Measurements from ENCODE around the gene MYO10.
A peak's percentile ranks its signal among the peaks of the same experiment; 100 is the strongest.
"Not testable (repeated sequence)": the region's sequence is repeated elsewhere in the genome, so short reads cannot be mapped to it uniquely, and the experiment has no call there.

Gene MYO10

DNA sequence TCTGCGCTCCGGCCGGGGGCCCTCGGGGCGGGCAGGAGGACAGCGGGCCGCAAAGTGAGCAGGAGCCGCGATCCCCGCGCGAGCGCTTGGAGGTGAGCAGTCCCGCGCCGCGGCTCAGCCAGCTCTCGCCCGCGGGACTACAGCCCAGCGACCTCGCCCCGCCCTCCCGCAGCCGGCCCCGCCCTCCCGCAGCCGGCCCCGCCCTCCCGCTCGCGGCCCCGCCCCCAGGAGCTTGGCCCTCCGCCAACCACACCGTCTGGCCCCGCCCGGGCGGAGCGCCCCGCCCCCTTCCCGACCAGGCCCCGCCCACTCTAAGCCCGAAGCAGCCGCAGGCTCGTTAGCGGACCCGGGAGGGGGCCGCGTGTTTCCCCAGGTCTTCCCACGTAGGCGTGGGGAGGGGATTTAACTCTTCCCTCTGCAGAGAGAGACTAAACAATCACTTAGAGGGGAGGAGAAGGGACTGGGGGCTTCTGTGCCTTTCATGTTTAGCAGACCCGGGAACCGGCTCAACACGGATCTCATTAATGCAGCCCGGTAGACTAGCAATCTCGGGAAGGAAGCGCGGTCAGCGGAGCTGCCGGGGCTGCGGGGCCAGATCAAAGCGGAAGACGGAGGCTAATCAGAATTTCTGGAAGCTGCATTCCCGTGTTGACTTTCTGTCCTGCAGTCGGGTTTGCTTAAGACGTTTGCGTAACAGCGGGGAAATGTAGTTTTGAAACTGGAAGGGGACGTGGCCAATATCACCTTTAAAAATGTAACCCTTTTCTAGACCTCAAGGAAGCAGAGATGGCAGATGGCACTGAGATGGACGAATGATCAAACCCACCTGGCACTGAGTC lies at the start of gene MYO10:
Gene MYO10, minus strand, starts transcription at position 139 of the 839 bp plus-strand sequence. CDS start 480 bp downstream, outside the sequence.
- DNase-seq: peak; percentile 47 to 54

DNA sequence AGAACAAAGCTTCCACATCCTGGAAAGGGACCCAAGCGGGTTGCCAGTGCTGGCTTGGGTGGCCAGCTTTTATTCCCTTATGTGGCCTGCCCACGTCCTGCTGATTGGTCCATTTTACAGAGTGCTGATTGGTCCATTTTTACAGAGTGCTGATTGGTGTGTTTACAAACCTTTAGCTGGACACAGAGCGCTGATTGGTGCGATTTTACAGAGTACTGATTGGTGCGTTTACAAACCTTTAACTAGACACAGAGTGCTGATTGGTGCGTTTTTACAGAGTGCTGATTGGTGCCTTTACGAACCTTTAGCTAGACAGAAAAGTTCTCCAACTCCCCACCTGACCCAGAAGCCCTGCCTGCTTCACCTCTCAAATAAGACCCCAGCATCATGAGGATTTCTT lies 49.2 kb upstream of the MYO10 start:
- not testable (repeated sequence) for DNase-seq

DNA sequence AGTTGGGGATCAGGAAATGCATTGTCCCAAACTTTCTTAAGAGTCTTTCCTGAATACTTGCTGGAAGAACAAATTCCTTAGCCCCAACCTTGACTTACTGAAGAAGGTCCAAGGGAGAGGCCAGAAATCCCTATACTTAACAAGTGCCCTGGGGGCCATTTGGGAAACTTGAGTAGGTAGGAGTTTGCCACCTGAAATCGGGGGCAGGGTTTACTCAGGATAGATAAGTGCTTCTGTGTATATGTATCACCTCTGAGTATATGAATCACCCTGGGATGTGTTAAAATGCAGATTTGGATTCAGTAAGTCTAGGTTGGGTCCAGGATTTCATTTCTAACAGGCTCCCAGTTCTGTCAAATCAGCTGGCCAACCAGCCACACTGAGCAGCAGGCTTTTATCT lies 47.9 kb upstream of the MYO10 start:
- DNase-seq: no peak

DNA sequence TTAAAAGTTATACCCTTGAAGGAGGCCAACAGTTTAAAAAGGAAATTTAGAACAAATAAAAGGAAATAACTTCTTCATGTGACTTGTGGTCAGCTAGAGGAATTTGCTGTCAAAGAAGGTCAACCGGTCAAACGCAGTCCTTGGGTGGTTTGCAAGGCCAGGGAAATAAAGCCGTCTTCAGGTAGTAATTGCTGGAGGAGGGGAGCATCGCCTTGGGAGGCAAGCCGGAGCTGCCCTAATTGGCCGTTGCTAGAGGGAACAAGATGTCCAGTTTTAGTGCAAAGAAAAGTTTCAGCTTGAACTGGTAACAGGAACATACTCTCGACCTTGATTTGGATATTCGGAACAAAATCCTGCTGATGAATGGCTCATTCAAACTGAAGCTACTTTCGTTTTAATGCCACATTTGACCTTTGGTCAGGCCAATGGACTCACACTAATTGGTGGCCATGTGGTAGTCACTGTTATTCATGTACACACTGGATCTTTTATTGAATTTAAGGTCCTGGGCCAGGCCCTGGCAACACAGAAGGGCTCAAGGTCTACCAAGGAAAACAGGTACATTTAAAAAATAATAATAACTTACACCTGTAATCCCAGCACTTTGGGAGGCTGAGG lies 47.0 kb upstream of the MYO10 start:
- DNase-seq: no peak

DNA sequence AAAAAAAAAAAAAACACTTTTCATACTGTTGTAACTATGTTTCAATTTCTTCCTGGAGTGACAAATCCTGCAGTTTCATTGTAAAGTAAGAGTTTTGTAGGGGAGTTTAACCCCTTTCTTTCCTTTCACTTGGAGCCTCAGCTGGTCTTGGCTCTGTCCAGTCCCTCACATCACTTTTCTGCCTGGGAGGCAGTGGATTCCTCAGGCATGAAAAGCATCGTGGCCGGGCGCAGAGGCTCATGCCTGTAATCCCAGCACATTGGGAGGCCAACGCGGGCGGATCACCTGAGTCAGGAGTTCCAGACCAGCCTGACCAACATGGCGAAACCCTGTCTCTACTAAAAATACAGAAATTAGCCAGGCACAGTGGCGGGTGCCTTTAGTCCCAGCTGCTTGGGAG lies 45.6 kb upstream of the MYO10 start:
- DNase-seq: no peak

DNA sequence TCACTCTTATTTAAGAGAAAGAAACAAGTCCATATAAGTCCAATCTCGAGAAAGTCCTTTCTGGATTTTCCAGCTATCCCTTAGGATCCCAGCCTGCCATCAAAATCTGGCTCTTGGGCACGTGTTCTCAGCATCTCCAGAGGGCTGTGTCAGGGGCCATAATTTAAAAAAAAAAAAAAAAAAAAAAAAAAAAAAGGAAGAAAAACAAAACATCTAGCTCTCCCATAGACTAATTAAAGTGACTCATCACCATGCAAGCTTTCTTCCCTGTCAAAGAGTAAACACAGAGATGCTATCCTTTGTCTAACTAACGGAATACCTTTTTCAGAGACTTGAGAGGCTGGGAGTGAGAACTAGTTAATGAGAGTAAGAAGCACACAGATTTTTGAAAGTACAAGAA lies 44.9 kb upstream of the MYO10 start:
- no peak for DNase-seq

DNA sequence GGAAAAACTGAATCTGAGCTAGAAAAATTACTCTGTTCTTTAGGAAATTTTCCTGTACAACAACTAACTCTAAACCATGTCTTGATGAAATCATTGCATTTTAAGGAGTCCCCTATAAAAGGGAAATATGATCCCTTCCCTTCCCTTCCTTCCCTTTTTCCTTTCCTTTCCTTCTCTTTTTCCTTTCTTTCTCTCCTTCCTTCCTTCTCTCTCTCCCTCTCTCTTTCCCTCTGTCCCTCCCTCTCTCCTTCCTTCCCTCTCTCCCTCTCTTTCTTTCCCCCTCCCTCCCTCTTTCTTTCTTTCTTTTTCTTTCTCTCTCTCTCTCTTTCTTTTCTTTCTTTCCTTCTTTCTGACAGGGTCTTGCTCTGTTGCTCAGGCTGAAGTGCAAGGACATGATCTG lies 42.2 kb upstream of the MYO10 start:
- no peak for DNase-seq

DNA sequence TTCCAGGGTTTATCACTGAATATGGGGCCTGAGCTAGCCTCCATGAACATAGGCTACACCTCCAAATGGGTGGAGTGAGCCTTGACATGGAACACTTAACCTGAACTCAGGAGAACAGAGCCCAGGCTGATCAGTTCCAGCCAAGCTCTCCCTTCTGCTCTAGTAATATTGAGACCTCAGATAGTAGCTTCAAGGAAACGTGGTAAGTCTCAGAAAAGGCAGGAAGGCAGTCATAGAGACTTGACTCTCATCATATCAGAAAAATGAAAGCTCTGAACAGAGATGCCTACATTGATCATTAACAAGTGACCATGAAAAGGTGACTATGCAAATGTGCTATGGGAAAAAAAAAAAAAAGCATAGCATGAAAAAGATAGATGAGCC lies 40.5 kb upstream of the MYO10 start:
- DNase-seq: no peak

DNA sequence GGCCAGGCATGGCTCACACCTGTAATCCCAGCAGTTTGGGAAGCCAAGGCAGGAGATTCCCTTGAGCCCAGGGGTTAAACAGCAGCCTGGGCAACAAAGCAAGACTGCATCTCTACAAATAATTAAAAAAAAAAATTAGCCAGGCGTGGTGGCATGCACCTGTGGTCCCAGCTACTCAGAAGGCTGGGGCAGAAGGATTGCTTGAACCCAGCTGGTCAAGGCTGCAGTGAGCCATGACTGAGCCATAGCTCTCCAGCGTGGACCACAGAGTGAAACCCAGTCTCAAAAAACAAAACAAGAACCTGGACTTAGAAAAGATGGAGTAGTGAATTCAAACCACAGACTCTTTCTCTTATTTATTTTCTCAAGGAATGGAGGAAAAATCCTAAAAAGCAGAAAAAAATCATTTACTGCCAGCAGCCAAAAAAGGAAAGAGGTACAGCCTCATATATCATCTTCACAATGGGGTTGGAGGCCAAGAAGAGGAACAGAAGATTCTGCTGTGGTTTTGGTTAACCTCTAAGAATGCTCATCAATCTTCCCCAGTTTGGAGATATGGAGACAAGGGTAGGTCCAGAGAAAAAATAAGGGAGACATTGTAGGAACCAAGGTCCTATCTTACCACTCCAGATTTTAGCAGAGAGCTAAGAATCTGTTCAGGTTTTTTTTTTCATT lies 40.0 kb upstream of the MYO10 start:
- no peak for DNase-seq

DNA sequence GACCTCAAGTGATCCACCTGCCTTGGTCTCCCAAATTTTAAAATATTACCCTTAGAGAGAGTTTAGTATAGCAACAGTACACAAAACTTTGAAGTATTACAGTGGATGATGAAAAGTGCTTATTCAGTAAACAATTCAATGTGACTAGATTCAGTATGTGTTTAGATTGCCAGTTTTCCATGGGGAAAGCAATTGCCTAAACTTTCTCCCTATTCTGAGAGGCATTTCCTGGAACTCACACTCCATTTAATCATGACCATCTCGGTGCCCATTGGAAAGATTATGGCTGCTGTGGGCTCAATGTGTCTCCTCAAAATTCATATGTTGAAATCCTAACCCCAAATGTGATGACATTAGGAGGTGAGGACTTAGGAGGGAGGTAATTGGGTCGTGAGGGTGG lies 38.9 kb upstream of the MYO10 start:
- no peak for DNase-seq

DNA sequence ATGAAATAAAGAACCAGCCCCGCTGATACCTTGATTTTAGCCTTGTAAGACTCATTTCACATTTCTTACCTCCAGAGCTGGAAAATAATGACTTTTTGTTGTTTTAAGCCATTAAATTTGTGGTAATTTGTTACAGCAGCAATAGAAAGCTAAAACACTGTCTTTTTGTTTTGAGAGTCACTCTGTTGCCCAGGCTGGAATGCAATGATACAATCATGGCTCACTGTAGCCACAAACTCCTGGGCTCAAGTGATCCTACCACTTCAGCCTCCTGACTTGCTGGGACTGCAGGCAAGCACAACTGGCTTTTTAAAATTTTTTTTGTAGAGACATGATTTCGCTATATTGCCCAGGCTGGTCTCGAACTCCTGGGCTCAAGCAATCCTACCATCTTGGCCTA lies 34.7 kb upstream of the MYO10 start:
- no peak for DNase-seq

DNA sequence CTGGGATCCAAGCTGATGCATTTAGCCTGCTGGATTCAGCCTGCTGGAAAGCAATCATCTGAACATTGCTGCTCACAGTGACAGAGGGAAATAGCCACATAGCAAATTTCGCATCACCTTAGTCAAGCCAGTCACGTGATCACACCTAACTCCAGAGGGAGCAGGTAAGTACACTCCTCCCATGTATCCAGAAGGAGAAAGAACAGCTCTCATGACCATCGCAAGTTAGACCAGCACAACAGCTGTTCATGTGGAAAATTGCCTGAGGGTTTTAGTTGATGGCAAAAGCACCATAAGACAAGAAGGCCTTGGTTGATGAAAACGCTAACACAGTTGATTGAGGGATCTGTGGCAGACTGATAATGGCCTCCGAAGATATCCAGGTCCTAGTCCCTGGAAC lies 34.2 kb upstream of the MYO10 start:
- DNase-seq: no peak

DNA sequence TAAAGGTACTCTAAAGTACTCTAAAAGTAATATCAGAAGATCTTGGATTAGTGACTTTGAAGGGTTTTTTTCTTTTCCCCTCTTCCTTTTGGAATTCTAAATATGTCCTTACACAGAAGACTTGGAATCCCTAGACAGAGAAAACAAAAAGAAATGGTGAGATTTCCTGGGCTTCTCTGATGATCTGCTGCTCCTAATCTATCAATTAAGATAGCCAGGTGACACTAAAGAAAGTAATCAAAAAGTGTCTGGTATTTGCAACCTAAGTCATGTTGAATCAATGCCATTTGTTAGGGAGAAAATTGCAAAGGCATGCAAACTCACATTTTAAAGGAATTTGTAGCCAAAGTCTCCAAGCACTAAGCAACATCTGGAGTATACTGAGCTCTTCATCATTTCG lies 29.5 kb upstream of the MYO10 start:
- DNase-seq: no peak

DNA sequence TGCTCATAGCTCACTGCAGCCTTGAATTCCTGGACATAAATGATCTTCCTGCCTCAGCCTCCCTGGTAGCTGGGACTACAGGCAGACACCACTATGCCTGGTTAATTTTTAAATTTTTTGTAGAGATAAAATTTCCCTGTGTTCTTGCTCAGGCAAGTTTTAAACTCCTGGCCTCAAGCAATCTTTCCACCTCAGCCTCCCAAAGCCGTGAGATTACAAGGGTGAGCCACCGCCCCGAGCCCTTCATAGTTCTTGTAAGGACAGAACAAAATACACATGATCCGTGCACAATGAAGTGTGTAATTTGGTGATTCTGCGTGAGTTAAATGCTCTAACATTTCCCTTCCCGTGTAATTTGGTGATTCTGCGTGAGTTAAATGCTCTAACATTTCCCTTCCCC lies 27.7 kb upstream of the MYO10 start:
- DNase-seq: no peak

DNA sequence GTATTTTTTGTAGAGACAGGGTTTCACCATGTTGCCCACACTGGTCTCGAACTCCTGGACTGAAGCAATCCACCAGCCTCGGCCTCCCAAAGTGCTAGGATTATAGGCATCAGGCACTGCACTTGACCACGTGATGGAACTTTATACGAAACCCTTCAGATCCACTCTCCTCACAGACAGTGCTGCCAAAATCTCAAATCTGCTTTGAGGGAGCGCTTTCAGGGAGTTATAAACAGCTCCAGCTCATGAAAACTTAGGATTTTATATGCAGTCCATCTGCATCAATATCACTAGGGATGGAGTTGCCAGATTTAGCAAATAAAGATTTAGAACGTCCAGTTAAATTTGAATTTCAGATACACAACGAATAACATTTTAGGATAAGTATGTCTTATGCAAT lies 25.0 kb upstream of the MYO10 start:
- no peak for DNase-seq

DNA sequence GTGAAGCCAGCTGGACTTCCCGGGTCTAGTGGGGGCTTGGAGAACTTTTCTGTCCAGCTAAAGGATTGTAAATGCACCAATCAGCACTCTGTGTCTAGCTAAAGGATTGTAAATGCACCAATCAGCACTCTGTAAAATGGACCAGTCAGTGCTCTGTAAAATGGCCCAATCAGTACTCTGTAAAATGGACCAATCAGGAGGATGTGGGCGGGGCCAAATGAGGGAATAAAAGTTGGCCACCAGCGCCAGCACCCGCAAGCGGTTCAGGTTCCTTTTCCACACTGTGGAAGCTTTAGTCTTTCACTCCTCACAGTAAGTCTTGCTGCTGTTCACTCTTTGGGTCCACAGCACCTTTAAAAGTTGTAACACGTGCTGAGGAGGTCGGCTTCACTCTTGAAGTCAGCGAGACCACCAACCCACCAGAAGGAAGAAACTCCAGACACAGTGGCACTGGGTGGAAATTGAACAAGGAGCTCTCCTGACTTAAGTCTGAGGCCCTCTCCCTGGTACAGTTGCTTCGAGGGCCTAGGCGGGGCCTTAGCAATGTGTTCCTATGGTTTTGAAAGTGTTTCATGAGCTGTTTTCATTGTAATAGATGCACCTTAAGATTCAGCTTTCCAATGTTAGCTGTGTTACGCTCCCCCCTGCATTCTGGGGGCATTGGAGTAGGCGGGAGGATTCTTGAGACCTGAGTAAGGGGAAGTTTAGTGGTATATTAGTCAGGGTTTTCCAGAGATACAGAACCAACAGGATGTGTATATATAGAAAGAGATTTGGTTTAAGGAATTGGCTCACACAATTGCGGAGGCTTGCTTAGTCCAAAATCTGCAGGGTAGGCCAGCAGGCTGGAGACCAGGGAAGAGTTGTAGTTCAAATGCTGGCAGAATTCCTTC lies 21.5 kb upstream of the MYO10 start:
- DNase-seq: no peak

DNA sequence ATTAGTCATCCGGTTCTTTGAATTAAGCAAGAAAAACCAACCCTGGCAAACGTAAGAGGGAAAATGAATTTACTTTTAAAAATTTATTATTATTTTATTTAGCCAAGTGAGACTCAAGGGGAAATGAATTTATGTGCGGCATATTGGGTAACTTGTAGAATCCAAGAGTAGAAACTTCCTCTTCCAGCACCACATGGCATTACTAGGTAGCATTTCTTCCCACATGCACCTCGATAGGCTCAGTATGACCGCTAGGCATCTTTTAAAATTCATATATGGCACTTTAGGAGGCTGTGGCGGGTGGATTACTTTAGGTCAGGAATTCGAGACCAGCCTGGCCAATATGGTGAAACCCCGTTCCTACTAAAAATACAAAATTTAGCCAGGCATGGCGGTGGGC lies 17.6 kb upstream of the MYO10 start:
- DNase-seq: no peak

DNA sequence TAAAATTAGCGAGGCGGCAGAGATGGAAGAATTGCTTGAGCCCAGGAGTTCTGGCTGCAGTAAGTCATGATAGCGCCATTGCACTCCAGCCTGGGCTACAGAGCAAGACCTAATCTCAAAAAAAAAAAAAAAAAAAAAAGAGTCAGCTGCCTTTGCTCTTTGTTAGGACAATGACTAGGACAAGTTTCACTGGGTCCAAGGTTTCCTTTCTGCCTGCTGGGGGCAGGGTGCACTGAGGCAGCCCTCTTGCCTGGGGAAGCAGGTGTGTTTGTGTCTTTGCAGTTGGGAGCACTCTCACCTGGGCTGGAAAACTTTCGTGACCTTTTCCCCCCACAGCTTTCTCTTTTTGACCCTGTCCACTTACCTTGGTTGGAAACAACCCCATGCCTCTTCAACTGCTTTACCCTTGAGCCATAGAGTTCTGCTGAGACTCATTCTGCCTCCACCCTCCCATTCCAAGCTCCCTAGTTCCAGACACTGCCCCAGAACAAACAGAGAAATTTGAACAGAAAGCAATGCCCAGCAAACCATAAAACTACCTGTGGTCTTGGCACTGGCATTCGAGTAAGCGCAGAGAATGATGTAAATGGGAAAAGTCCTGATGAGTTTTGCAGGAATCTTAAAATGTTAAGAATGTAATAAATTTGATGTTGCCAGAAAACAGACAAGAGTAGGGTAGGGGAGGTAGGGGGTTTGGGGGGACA lies 17.0 kb upstream of the MYO10 start:
- DNase-seq: no peak

DNA sequence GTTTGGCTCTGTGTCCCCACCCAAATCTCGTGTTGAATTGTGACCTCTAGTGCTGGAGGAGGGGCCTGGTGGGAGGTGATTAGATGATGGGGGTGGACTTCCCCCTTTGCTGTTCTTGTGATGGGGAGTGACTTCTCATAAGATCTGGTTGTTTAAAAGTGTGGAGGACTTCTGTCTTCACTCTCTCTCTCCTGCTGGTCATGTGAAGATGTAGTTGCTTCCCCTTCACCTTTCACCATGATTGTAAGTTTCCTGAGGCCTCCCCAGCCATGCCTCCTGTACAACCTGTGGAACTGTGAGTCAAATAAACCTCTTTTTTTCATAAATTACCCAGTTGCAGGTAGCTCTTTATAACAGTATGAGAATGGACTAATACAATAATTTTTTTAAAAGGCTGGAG lies 10.6 kb upstream of the MYO10 start:
- DNase-seq: no peak

DNA sequence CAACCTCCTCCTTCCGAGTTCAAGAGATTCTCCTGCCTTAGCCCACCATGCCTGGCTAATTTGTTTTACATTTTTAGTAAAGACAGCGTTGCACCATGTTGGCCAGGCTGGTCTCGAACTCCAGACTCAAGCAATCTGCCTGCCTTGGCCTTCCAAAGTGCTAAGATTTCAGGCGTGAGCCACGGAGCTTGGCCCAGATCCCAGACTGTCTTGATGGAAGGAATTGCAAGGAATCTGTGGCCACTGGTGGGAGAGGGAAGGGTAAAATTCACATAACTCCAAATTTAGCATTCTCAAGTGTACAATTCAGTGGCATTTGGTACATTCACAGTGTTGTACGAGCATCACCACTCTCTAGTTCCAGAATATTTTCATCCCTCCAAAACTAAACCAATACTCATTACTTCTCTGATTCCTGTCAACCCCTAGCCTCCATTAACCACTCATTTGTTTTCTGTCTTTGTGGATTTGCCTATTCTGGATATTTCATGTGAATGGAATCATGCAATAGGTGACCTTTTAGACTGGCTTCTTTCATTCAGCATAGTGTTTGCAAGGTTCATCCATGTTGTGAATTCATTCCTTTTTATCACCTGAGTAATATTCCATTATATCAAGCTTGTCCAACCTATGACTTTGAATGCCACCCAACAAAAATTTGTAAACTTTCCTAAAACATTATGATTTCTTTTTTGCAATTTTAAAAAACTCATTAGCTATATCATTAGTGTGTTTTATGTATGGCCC lies 8.9 kb upstream of the MYO10 start:
- no peak for DNase-seq

DNA sequence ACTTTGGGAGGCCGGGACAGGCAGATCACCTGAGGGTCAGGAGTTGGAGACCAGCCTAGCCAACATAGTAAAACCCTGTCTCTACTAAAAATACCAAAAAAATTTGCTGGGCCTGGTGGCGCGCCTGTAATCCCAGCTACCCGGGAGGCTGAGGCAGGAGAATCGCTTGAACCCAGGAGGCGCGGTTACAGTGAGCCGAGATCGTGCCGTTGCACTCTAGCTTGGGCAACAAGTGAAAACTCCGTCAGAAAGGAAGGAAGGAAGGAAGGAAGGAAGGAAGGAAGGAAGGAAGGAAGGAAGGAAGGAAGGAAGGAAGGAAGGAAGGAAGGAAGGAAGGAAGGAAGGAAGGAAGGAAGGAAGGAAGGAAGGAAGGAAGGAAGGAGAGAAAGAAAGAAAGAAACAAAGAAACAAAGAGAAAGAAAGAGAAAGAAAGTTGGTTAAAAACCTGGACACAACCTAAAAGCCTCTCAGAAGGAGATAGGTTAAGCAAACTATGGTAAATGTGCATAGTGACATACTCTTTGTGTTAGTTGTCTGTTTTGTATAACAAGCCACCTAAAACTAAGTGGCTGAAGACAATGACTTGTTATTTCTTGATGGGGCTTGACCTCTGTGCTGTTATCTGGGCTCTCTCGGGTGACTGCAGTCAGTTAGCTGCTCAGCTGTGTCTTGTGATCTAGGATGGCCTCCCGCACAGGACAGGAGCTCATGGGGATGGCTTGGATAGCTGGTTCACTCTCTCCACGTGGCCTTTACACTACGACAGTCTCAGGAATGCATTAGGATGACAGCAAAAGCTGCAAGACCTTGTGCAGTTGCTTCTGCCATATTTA lies 8.0 kb upstream of the MYO10 start:
- no peak for DNase-seq
